NOMO-1 (cell line): ENCODE data around the gene TMEM40.
"Not testable (repeated sequence)": the region's sequence is repeated elsewhere in the genome, so short reads cannot be mapped to it uniquely, and the experiment has no call there.

ENCODE experiments used
- DNase-seq, 2 experiments: peaks; one replicate each; lab custom pipeline; 2025; ENCODE audit not compliant: unreplicated experiment in 2 of 2; lab: John Stamatoyannopoulos, UW

The TMEM40 gene

DNA sequence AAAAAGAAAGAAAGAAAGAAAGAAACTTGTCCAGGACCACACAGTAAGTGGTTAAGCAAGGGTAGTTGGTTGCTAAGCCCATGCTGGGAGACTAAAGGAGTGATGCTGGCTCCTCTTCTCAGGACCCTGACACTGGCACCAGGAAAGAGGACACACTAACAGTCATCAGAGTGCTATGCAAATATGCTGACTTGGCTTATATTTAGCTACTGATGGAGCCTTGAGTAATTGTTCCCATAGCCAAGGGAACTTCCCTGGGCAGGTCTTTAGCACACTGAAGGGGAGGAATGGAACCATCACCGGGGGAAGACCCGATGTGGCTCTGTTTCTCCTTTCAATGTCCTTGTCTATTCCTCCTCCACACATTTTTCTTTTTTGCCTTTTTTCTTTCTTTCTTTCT lies 6.2 kb downstream of the TMEM40 start:
- no peak for DNase-seq

DNA sequence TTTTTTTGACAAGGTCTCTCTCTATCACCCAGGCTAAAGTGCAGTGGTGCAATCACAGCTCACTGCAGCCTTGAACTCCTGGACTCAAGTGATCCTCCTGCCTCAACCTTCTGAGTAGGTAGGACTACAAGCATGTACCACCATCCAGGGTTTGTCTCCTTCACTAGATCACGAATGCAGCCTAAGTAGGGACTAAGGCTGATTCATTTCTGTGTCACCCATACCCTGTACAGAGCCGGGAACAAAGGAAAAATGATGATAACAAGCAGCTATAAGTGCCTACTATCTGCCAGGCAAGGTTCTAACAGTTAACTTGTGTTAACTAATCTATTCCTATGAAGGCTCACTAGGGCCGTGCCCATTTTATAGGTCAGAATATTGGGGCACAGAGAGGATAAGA lies 7.0 kb downstream of the TMEM40 start:
- DNase-seq = no peak

DNA sequence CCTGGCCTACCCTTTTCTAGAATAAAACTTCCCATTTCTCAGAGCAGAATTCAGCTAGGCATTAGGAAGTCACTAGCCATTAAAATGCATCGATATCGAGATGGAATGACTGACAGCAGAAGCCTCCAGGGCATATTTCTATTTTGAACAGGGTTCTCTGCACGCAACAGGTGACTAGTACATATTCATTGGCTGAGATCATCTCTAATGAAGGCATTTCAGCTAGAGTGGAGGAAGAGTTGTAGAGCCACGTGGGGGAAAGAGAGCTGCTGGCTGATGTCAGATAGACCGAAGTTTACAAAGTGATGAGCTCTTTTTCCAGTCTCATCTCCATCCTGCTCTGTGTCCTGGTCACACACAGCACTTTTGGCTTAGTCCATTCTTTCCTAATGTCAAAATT lies 7.5 kb downstream of the TMEM40 start:
- no peak for DNase-seq

DNA sequence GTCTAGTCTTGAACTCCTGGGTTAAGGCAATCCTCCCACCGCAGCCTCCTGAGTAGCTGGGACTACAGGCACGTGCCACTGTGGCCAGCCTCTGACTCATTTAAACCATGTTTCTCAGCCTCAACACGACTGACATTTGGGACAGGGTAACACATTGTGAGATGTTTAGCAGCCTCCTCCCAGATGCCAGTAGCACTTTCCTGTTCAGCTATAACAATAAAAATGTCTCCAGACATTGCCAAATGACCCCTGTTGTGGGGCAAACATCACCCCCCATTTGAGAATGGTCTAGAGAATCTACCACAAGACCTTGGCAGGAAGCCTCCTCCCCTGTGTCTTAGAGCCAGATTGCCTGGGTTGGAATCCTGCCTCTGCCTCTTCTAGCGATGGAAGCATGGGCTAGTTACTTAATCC lies 8.4 kb downstream of the TMEM40 start:
- DNase-seq = no peak

DNA sequence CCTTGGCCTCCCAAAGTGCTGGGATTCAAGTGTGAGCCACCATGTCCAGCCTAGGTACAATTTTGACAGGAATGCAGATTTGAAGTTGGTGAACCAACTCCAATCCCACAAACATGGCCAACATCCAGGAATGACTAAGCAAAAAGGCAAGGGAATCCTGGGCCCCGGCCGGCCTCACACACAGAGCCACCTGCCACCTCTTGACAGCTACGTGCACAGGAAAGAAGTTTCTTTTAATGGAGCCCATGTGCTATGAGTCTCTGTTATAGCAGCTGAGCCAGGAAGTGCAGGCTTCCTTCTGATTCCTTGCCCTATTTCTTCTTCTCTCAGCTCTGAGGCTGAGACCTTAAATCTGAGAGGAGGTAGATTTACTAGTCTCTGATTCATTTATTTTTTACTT lies 8.8 kb downstream of the TMEM40 start:
- DNase-seq = no peak

DNA sequence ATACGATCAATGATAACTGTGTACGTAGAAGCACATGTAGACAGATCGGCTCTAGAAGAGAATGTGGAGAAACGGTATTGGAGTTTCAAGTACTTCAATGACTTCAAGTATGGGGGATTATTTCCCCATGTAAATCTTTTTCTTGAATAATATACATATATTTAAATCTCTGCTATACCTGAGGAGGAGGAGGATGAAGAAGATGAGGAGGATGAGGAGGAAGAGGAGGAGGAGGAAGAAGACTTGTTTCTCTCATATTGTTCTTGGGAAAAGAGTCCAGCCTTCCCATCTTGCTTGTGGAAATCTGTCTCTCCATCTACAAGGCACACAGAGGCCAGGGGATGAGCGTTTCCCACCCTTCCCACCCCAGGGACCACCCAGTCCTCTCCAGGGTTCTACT lies 10.6 kb downstream of the TMEM40 start:
- no peak for DNase-seq

DNA sequence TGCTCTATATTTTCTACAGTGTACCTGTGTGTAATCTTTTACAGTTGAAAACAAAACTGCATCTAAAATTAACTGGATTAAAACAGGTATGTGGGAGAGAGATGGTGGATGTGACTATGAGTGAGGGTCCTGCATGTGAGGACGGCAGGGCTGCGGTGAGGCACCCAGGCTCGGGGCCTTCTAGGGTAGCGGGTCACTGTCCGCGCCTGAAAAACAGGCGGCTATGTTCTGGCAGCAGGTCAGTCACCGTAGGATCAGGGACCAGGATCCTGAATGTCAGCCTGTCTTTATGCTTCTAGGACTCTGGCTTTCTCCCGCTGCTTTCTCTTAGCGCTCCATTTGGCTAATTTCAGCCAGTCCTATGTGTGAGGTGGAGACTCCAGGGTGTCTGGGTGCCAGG lies 12.6 kb downstream of the TMEM40 start:
- DNase-seq = no peak

DNA sequence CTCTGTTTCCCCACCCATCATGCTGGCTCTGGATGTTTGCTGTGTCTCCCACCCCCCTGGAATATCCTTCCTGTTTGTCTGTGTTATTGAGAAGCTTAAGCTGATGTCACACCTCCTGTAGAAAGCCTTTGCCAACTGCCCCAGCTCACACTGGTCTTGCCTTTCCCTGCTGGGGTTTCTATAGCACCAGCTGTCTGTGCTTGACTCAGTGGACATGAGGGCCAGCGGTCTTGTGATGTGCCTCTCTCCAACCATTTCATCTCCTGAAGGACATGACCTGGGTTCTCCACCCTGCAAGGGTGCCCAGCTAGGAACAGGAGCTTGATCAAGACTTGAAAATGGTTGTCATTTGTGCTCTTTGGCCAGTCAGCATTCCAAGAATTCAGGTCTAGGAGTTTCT lies 14.7 kb downstream of the TMEM40 start:
- no peak for DNase-seq

DNA sequence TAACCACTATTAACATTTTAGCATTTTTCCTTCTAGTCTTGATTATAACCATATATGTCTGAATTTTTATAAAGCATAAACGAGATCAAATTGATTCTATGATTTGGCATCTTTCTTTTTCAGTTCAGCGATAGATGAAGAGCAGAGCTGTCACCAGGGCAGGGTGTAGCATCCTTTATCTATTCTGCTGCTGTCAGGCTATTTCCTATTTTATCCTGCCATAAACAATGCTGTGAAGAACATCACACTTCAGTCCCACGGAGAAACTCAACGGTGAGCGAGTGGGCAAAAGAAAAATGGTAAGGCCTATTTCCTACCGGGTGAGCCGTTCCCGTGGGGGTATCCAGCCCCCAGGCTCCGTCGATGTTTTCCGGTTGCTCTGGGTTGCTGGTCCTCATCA lies 15.5 kb downstream of the TMEM40 start:
- no peak for DNase-seq

DNA sequence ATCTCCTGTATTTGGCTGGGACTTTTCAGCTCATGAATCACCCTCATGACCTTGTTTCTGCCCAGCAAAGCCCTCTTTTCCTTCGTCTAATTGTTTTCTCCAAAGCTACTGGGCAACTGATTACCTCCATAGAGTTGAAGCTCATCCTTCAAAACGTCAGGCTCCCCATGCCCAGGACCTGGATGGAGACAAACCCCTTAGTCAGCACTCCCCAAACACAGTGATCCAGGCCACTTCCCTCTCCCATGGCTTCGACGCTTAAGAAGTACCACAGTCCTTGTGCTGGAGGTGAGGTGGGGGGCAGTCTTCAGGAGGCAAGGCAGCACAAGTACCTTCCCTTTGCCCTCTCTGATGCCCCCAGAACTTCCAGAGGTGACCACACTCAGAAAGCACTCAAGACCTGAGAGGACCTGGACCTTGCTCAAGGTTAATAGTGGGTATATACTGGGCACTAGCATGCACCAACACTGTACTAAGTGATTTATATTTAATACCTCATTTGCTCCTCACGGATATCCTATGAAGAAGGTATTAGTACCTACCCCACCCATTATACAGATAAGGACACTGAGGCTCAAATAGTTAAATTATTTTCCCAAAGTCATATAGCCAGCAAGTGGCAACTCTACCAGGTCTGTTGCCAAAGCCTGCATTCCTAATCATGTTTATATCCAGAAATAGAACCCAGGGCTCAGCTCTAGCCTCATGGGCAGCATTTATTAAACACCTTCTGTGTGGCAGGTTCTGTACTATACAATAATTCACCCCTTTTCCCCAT lies 16.5 kb downstream of the TMEM40 start:
- DNase-seq = no peak

DNA sequence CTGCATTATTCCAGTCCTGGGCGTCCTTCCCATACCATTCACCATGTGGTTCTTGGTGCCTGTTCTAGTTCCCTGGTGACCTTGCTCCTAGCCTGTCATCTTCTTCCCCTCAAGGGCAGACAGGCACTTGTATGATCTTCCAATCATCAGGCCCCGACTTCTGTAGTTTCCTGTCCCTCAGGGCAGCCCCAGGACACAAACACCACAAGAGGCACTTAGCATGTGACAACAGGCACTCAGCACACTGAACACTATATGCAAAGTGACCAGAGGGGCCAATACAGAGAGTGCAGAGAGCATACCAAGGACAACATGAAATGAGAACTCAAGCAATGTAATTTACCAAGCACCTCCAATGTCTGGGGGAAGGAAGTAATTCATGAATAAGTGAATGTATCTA lies 17.9 kb downstream of the TMEM40 start:
- no peak for DNase-seq

DNA sequence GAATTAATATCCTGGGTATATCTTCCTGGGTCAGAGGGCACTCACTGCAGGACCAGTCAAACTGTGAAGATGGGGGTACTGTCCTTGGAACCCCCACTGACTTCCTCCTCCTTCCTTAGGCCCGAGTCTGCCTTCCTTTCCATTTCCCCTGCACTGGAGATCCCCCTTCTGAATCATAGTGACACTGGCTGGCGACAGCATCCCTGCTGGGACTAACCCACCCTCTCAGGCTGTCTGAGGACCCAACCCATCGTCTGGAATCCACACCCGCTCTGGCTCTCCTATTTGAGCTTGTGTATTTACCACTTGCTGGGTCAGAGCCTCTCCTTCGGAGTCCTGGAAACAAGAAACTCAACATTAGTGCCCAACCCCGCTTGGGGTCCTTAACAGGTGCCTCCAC lies 21.2 kb downstream of the TMEM40 start:
- no peak for DNase-seq

DNA sequence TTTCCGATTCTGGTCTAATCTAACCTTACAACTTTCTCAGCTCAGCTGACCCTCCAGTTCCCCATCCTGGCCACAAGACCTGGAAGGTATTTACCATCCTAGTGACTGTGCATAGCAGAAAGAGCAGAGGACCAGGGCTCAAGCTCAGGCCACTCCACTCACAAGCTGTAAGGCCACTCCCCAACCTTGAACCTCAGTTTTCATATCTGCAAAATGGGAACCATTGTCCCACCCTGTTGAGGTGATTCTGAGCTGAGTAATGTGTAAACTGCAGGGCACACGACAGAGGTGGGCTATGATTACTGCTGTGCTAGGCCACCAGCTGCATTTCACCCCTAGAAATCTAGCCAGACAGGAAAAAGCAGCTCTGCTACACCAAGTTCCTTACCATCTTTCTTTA lies 21.7 kb downstream of the TMEM40 start:
- no peak for DNase-seq

DNA sequence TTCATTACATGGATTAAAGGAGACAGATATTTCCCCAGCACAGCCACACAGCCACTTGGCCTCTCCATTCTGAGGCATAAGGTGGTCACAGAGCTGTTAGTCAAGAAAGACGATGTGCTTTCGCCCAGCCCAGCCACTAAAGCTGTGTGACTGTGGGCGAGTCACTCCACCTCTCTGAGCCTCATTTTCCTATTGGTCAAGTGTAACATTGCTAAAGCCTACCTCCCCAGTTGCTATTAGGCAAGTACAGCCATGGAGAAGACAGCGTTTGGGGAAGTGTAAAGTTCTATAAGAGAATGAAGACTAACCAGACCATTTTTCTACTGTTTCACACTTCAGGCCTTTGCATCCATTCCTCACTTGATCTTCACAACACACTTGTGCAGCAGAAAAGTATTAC lies 24.1 kb downstream of the TMEM40 start:
- DNase-seq = peak in 1 of 2 experiments; percentile 24

DNA sequence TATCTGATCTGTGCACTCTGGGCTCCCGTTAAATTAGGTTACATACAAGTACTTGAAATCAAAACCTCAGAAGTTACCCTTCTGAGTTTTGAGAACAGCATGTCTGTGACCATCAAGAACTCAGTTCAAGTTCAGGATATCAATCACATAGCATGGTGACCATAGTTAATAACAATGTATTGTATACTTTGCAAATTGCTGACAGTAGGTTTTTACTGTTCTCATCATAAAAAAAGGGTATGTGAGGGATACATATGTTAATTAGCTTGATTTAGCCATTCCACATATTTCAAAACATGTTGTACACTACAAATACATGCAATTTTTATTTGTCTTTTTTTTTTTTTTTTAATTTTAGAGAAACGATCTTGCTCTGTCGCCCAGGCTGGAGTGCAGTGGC lies 25.5 kb downstream of the TMEM40 start:
- no peak for DNase-seq

DNA sequence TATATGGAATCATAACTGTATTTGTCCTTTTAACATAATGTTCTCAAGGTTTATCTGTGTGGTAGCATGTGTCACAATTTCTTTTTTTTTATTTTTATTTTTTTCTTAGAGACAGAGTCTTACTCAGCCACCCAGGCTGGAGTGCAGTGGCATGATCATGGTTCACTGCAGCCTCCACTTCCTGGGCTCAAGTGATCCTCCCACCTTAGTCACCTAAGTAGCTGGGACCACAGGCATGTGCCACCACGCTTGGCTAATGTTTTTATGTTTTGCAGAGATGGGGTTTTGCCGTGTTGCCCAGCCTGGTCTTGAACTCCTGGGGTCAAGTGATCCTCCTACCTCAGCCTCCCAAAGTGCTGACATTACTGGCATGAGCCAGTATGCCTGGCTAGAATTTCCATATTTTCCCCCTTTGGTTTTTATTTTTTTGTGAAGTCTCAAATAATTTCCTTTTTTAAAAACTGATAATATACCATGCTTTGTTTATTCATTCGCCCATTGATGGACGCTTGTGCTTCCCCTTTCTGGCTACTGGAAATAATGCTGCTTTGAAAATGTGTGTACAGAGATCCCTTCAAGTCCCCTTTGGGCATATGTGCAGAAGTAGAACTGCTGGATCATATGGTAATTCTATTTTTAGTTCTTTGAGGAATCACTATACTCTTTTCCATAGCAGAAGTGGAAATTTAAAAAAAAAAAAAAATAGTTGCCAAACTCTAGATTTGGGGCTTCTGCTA lies 28.4 kb downstream of the TMEM40 start:
- no peak for DNase-seq

DNA sequence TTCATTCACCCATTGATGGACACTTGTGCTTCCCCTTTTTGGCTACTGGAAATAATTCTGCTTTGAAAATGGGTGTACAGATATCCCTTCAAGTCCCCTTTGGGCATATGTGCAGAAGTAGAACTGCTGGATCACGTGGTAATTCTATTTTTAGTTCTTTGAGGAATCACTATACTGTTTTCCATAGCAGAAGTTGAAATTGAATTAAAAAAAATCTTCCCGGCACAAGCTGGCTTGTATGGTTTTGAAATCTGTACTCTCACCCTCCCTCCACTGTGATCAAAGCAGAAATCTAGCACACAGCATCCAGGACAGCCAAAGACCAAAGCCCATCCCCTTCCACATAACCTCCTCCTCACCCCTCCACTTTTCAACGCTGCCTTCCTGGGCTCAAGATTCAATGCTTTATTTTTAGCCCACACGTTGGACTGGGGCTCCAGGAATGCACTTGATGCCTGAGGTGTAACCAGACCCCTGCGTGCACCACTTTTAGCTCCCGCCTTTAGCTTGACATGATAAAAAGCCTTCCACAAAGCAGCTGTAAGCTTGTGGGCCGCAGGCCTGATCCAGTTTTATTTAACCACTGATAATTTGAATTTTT lies 29.9 kb downstream of the TMEM40 start:
- no peak for DNase-seq

DNA sequence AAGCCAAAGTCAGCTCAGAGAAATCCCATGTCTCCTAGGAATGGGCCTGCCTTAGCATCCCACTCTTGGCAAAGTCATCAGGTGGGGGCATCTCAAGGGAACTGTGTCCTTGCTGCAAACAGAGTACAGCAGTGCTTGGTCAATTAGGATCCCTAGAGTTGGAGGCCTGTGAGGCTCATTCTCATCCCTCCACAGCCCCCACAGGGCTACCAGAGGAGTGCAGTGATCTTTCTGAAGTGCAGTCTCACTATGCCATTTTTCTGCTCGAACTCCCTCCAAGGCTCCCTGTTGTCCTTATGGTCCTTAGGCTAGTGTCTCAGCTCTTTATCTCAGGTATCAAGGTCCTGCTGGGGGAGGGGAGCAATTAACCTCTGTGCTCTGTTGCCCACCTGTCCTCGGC lies 31.1 kb downstream of the TMEM40 start:
- DNase-seq = no peak

DNA sequence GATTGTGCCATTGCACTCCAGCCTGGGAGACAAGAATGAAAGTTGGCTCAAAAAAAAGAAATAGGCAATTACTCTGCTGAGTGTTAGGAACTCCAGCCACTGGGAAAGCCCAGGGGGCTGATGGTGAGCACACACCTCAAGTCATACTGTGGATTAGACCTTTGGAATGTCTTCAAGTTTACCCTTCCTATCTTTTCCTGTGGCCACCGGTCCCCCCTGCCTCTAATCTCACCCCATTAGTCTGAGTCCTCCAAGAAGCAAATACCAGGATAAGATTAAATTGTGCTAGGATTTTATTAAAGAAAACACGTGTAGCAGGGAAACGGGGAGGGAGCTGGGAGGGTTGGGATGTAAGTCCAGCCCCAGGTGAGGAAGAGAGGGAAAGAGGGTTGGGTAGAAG lies 31.6 kb downstream of the TMEM40 start:
- DNase-seq = no peak

DNA sequence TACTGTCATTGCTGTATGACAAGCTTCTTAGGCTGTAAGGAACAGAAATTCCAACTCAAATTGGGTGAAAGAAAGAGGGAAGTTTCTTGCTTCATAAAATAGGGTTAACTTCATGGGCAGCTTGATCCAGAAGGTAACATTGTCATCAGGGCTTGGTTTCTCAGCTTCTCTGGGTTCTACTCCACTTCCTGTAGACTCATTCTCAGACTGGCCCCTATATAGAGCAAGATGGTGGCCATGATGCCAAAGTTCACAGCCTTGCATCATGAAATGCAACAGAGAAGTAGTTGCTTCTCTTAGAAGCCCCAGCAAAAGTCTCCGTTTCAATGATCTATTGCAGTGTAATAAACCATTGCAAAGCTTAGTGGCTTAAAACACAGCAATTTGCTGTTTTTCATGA lies 33.6 kb downstream of the TMEM40 start:
- DNase-seq = no peak

DNA sequence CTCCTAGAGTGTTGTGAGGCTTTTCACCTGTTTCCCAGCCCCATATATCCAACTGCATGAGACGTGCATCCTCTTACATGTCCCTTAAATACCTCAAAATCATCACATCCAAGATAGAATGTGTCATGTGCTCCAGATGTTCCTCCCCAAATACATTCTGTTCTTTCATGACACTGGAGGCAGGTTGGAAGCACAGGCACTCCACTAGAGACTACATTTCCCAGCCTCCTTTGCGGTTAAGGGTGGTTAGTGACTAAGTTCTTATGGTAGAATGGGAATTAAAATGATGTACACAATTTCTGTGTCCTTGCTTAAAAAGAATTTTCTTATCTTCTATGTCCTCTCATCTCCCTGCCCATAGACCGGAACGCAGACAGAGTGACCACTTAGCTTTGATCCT lies 34.3 kb downstream of the TMEM40 start:
- DNase-seq = no peak

DNA sequence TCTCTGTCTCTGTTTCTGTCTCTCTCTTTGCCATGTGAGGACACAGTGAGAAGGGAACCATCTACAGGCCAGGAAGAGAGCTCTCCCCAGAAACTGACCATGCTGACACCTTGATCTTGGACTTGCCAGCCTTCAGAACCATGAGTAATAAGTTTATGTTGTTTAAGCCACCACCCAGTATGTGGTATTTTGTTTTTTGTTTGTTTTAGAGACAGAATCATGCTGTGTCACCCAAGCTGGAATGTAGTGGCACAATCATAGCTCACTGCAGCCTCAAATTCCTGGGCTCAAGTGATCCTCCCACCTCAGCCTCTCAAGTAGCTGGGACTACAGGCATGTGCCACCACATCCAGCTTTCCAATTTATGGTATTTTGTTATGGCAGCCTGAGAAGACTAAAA lies 35.7 kb downstream of the TMEM40 start:
- DNase-seq = not testable (repeated sequence)
